ENCODE data around the gene P2RY11. TPM values are rescaled to one million over a fixed set of nuclear protein-coding genes. Genes with fewer than 3 reads are reported as not detected.

Gene P2RY11
- total RNA-seq, 1 experiment from 2014 or later, result 43.8 TPM

DNA sequence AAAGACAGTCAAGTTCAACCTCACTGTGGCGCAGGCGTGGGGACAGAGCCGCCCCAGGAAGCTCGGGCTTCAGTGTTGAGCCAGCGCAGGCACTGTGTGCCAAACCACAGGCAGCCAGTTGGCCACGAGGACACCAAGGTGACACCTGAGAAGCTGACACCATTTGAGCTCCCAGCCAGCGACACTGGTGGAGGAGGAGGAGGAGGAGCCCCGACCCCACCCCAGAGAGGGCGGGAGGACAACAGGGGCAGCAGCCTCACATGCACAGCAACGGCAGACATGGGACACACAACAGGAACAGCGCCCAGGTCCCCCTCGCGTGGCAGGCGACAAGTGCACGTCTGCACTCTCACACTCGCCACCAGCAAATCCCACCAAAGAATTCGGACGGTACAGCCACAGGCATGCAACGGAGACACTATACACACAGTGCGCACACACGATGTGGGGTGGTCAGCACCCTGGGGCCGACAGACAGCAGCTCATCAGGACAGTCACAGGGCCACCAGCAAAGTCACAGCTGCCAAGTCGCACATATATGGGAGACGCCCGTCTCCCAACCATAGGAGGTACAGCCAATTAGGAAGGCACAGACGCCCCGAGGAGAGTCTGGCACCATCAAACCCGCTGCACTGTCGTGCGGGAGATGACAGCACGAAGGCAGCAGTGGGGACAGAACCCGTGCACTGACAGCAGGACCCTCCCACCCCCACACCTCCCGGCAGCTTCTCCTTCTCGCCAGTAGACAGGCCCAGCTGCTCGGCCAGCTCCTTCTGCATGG is 4.8 kb downstream of the P2RY11 start:
- Histone ChIP-seq H3K79me2 (ENCODE audit: insufficient read depth, low read length) (peaks cover 30% of the 10 kb centered on the region), H3K4me2 (ENCODE audit: low read length) (no peak overlapping the region), H3K27ac (ENCODE audit: low read depth, low read length) (no peak overlapping the region; the same call in 1 of the 2 replicates), H3K9me3 (ENCODE audit: control insufficient read depth in 1 of 2, insufficient read depth in 1 of 2, low read depth in 1 of 2, low read length in 2 of 2) (no peaks in the 10 kb centered on the region), H3K4me3 (replicated peaks in 1 of 2; ENCODE audit: low read depth in 1 of 2, low read length in 2 of 2) (no peak overlapping the region), H2AFZ (ENCODE audit: low read depth, low read length, poor library complexity, severe bottlenecking) (no peak overlapping the region), H3K9me2 (ENCODE audit: insufficient read depth) (no peaks in the 10 kb centered on the region), H3K36me3 (ENCODE audit: control insufficient read depth in 1 of 2, insufficient read depth in 2 of 2, low read length in 2 of 2) (peaks cover 12 to 23% of the 10 kb centered on the region in 2 experiments; a peak in 3 of 4 replicates), H3K27me3 (ENCODE audit: insufficient read depth, low read length) (no peaks in the 10 kb centered on the region), H3K9ac (ENCODE audit: low read length) (no peak overlapping the region), H3K4me1 (ENCODE audit: control insufficient read depth in 1 of 2, insufficient read depth in 2 of 2, low read length in 2 of 2) (peaks cover 5 to 35% of the 10 kb centered on the region in 2 experiments), H4K20me1 (ENCODE audit: insufficient read depth) (no peaks in the 10 kb centered on the region)
- no TSS peak for BruUV-seq (replicated peaks)
- DNase-seq (ENCODE audit: low read depth, low spot score) (no peak), ATAC-seq (no peak)
- intact Hi-C loops (cut with micrococcal nuclease), result no loop called here
- ChIA-PET CTCF (no interaction called here), RAD21 (ENCODE audit: low non-redundant PET in 1 of 2, low total read pairs in 2 of 2, uncharacterized antibody in 2 of 2, unreplicated experiment in 2 of 2) (no interaction called here), POLR2A (interaction anchor here (1.4 kb wide), 1 partner anchor 10 kb away, joined by 3 read pairs; the partner anchor contains the start of gene PPAN)
- TF ChIP-seq EZH2phosphoT487 (IDR thresholded peaks at IDR 0.05; ENCODE audit: borderline replicate concordance) (no peak), ELF1 (IDR thresholded peaks at IDR 0.05; ENCODE audit: borderline replicate concordance, low read depth) (no peak), EZH2 (IDR thresholded peaks at IDR 0.05) (no peak), CBX3 (IDR thresholded peaks at IDR 0.05; ENCODE audit: low read depth) (no peak), YY1 (IDR thresholded peaks at IDR 0.05; ENCODE audit: extremely low read depth, insufficient replicate concordance, low read depth, low read length) (no peak), JUND (IDR thresholded peaks at IDR 0.05) (no peak), POLR2A (IDR thresholded peaks at IDR 0.05; ENCODE audit: borderline replicate concordance, extremely low read depth, insufficient read depth, insufficient read length) (no peak), TCF7L2 (IDR thresholded peaks at IDR 0.05; ENCODE audit: borderline replicate concordance, extremely low read depth, insufficient read depth, insufficient read length) (no peak), EGR1 (IDR thresholded peaks at IDR 0.05; ENCODE audit: low read depth) (no peak), POLR2AphosphoS5 (IDR thresholded peaks at IDR 0.05; ENCODE audit: low read depth, low read length) (no peak), FOSL1 (IDR thresholded peaks at IDR 0.05; ENCODE audit: low read depth) (no peak), ZNF274 (IDR thresholded peaks at IDR 0.05; ENCODE audit: low read depth, low read length) (no peak), SRF (IDR thresholded peaks at IDR 0.05; ENCODE audit: low read depth) (no peak)
- TF ChIP-seq, protein P1, sequence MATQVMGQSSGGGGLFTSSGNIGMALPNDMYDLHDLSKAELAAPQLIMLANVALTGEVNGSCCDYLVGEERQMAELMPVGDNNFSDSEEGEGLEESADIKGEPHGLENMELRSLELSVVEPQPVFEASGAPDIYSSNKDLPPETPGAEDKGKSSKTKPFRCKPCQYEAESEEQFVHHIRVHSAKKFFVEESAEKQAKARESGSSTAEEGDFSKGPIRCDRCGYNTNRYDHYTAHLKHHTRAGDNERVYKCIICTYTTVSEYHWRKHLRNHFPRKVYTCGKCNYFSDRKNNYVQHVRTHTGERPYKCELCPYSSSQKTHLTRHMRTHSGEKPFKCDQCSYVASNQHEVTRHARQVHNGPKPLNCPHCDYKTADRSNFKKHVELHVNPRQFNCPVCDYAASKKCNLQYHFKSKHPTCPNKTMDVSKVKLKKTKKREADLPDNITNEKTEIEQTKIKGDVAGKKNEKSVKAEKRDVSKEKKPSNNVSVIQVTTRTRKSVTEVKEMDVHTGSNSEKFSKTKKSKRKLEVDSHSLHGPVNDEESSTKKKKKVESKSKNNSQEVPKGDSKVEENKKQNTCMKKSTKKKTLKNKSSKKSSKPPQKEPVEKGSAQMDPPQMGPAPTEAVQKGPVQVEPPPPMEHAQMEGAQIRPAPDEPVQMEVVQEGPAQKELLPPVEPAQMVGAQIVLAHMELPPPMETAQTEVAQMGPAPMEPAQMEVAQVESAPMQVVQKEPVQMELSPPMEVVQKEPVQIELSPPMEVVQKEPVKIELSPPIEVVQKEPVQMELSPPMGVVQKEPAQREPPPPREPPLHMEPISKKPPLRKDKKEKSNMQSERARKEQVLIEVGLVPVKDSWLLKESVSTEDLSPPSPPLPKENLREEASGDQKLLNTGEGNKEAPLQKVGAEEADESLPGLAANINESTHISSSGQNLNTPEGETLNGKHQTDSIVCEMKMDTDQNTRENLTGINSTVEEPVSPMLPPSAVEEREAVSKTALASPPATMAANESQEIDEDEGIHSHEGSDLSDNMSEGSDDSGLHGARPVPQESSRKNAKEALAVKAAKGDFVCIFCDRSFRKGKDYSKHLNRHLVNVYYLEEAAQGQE (IDR thresholded peaks at IDR 0.05; ENCODE audit: low read depth), result no peak
- TF ChIP-seq, protein P2, sequence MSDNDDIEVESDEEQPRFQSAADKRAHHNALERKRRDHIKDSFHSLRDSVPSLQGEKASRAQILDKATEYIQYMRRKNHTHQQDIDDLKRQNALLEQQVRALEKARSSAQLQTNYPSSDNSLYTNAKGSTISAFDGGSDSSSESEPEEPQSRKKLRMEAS (IDR thresholded peaks at IDR 0.05), result no peak
